8988T (cell line): Measurements from ENCODE around the gene KANK4.
"Not testable (repeated sequence)": the region's sequence is repeated elsewhere in the genome, so short reads cannot be mapped to it uniquely, and the experiment has no call there.

Source experiments
- DNase-seq: peaks from one replicate; pipeline ENCODE4 v3.0.0; 2011

KANK4 gene

DNA sequence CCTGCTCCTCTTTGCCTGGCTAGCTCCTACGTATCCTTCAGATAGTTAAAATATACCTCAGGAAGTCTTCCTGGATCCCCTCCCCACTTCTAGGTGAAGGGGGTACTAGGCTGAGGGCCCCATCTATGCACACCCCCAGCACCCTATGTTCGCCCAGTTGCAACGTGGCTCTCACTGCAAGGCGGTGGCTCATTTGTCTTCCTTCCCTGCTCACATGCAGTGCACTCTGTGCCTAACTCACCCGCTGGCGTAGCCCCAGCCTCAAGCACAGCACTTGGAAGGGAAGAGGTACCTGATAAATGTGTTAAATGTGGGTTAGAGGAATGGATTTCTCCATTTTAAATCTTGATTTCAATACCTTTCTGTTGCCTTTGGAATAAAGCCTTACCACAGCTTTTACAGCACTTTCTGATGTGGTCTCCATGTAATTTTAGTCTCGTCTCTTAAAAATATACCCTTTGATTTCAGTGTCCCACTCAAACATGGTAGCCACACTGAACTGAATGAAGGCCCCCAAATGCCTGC lies 85.2 kb downstream of the KANK4 start:
- DNase-seq, result no peak

DNA sequence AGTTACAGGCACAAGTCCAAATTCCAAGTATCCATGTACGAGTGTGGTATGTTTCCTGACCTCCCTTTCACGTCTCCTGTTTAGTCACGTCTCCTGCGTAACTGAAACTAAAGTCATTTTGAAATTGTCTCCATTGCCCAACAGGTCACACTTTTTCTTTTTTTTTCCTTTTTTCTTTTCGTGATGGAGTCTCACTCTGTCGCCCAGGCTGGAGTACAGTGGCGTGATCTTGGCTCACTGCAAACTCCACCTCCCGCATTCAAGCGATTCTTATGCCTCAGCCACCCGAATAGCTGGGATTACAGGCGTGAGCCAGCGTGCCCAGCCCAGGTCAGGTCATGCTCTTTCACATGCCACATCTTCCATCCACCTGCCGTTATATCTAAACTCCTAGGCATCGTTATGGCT lies 86.4 kb downstream of the KANK4 start:
- DNase-seq, result no peak

DNA sequence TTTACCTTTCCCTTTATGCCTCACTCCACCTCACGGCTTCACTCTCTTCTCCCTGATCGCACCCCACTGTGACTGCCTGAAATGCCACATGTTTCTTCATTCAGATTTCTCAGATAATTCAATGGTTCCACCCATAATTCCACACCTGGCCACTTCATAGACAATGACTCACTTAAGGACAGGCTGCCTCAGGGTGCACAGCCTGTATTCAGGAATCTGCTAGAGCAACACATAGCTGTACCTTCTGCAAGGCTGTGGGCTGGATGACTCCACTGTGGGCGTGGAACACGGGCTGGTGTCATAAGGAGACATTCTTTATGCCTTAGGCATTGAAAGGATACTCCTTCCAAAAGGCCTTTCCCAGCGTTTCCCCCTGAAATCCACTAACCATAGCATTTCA lies 88.5 kb downstream of the KANK4 start:
- no peak for DNase-seq

DNA sequence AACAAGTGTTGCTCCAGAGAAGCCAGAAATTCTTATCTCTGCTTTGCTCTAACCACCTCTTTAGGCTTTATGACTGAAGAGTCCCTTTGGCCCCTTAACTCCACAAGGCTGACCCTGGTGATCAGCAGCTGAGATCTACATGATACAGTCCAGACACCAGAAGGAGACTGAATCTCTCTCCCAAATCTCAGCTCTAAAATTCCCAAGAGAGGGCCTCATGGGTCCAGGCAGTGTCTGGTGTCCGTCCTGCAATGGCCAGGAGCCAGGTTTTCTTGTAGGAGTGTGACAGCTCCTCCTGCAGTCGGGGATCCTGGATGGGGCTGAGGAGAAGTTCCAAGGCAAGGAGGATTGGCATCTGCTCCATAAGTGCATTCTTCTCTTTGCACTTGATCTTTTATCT lies 89.3 kb downstream of the KANK4 start:
- no peak for DNase-seq

DNA sequence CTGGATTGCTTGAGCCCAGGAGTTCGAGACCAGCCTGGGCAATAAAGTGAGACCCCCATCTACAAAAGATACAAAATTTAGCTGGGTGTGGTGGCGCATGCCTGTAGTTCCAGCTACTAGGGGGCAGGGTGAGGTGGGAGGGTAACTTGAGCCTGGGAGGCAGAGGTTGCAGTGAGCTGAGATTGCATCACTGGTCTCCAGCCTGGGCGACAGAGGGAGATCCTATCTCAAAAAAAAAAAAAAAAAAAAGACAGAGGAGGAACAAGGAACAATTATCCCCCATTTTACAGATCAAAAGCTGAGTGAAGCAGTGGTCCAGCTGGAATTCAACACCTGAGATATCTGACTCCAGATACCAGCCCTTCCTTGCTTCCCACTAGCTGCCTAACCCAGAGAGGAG lies 89.8 kb downstream of the KANK4 start:
- DNase-seq, result no peak

DNA sequence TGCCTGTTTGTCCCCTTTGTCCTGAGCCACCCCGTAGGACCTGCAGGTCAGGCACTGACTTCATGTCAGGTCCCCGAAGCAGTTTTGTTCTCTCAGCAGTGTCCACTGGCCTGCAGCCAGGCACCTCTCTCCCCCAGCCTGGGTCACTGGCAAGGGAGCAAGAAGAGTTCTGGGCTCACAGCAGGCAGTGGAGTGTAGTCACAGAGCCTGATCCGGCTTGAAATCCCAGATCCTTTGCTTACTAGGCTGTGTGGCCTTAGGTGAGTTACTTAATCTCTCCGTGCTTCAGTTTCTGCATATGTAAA lies 90.4 kb downstream of the KANK4 start:
- DNase-seq, result no peak

DNA sequence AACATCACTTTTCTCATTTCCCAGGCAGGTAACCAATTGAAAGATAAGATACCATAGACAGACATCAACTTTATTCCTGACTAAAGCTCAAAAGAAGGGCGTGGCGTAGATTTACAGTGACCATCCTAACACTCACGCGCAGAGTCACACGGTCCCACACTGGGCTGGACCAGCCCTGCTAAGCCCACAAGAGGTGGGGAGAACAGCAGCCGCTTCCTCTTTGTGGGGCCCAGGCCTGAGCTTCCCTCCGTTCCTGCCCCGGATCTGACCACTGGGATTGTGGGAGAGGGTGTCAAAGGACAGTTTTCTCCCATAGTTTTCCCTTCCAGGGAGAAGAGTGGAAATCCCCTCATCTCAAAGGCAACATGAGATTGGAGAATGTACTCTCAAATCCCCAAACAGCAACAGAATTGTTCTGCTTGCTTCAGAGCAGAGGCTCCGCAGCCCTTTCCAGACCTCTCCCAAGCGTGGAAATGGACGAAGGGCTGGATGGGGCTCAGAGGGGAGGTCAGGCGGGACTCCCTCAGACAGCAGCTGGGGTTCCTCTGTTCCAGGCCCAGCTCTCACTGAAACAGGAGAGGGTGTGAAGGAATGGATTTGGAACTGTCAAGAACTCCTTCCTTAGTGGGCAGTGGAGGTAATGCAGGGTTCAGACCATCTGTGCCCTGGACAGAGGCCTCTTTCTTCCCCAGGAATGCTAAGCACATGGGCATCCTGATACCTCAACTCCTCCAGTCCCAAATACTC lies 90.9 kb downstream of the KANK4 start:
- no peak for DNase-seq

DNA sequence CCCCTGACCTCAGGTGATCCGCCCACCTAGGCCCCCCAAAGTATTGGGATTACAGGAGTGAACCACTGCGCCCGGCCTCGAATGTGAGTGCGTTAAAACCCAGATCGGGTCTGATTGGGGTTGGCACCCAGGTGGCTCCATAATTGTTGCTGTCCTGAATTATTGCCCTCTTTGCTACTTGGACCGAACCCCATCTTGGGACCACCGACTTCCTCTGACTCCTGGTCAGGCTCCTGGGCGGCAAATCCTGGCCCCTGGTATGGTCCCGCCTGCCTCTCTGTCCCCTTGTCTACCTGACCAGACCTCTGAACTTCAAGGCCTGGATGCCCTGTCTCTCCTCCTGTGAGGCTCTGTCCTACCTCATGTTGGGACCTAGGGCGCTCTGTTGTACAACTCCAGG lies 91.7 kb downstream of the KANK4 start:
- no peak for DNase-seq

DNA sequence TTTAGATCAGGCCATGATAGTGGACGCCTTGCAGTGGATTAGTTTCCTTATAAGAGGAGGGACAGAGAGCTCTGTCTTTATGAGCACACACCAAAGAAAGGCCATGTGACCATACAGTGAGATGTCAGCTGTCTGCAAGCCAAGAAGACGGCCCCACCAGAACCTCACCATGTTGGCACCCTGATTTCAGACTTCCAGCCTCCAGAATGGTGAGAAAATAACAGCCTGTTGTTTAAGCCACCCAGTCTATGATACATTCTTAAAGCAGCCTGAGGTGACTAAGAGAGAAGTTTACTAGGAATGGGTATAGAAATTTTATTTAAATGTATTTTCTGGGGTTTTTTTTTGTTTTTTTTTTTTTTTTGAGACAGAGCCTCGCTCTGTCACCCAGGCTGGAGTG lies 95.1 kb downstream of the KANK4 start:
- DNase-seq, result no peak

DNA sequence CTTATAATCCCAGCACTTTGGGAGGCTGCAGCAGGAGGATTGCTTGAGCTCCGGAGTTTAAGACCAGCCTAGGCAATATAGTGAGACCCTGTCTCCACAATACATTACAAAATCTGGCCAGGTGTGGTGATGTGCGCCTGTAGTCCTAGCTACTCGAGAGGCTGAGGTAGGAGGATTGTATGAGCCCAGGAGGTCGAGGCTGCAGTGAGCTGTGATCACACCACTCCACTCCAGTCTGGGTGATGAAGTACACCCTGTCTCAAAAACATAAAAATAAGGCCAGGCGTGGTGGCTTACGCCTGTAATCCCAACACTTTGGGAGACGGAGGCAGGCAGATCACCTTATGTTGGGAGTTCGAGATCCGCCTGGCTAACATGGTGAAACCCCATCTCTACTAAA lies 96.9 kb downstream of the KANK4 start:
- DNase-seq, result no peak

DNA sequence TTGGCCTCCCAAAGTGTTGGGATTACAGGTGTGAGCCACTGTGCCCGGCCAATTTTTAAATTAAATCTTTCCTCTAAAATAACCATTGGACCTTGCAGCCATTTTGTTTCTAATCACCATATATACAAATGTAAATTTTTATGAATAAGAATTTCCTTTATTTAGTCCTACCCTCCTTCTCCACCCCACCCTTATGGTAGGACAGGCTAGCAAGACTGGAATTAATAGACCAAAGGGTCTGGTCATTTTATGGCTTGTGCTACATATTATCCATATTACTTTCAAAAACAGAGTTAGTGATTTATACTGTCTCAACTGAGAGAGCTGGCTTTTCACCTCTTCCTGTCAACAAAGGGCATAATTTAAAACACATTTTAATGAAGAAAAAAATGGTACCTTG lies 98.1 kb downstream of the KANK4 start:
- DNase-seq, result no peak

DNA sequence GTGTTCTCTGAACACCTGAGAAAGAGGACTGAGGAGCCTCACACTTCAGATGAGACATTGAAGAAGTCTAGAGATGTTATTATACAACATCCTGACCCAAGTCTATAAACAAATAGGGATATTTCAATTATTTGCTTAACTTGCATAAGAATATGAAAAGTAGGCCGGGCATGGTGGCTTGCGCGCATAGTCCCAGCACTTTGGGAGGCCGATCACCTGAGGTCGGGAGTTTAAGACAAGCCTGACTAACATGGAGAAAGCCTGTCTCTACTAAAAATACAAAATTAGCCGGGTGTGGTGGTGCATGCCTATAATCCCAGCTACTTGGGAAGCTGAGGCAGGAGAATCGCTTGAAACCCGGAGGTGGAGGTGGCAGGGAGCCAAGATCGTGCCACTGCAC lies 98.8 kb downstream of the KANK4 start:
- DNase-seq, result not testable (repeated sequence)

DNA sequence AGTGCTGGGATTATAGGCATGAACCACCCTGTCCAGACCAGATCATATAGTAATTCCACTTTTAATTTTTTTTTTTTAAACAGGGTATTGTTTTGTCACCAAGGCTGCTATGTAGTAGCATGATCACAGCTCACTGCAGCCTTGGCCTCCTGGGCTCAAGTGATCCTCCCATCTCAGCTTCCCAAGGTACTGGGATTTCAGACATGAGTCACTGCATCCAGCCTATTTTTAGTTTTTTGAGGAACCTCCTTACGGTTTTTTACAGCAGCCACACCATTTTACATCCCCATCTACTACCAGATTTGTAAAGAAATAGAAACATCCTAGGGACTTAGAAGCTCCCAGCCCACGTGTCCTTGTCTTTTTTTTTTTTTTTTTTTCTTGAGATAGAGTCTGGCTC lies 100.6 kb downstream of the KANK4 start:
- DNase-seq, result no peak

DNA sequence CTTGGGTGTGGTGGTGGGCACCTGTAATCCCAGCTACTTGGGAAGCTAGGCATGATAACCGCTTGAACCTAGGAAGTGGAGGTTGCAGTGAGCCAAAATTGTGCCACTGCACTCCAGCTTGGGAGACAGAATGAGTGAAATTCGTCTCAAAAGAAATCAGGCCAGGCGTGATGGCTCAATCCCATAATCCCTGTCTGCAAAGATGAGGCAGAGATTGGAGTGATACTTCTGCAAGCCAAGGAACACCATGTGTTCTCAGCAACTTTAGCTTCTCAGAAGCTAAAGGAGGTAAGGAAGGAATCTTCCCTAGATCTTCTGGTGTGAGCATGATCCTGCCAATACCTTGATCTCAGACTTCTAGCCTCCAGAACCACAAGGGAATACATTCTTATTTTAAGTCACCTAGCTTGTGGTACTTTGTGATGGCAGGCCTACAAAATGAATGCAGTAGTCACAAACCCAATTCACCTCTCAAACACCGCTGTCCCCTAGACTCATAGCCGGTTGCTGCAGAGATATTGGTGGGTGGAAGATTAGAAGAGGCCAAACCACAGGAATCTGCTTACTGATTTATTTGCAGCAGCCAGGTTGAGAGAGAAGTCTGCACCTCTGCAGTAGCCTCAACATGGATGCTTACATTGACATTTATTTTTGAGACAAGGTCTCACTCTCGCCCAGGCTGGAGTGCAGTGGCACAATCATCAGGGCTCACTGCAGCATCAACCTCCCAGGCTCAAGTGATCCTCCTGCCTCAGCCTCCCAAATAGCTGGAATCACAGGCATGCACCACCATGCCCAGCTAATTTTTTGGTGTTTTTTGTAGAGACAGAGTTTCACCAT lies 105.9 kb downstream of the KANK4 start:
- DNase-seq, result no peak

DNA sequence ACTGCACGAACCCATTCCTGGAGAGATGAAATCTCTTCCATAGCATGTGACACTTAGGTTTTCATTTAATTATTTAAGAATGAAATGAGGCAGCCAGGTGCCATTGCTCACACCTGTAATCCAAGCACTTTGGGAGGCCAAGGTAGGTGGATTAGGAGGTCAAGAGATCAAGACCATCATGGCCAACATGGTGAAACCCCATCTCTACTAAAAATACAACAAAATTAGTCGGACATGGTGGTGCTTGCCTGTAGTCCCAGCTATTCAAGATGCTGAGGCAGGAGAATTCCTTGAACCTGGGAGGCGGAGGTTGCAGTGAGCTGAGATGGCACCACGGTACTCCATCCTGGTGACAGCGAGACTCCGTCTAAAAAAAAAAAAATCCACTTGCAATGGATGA lies 106.8 kb downstream of the KANK4 start:
- DNase-seq, result no peak

DNA sequence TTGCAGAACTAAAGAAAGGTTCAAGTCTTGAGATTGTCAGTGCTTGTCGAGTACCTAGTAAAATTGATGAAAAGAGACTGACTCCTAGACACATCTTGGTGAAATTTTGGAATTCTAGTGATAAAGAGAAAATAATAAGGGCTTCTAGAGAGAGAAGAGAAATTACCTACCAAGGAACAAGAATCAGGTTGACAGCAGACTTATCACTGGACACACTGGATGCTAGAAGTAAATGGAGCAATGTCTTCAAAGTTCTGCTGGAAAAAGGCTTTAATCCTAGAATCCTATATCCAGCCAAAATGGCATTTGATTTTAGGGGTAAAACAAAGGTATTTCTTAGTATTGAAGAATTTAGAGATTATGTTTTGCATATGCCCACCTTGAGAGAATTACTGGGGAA lies 108.3 kb downstream of the KANK4 start:
- DNase-seq, result no peak

DNA sequence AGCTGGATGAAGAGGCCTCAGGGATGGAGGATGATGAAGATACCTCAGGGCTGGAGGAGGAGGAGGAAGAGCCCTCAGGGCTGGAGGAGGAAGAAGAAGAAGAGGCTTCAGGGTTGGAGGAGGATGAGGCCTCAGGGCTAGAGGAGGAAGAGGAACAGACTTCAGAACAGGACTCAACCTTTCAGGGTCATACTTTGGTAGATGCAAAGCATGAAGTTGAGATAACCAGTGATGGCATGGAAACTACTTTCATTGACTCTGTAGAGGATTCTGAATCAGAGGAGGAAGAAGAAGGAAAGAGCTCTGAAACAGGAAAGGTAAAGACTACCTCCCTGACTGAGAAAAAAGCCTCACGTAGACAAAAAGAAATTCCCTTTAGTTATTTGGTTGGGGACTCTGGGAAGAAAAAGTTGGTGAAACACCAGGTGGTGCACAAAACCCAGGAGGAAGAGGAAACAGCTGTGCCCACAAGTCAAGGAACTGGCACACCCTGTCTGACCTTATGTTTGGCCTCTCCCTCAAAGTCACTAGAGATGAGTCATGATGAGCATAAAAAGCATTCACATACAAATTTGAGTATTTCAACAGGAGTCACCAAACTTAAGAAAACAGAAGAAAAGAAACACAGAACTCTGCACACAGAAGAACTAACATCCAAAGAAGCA lies 109.2 kb downstream of the KANK4 start:
- DNase-seq, result no peak

DNA sequence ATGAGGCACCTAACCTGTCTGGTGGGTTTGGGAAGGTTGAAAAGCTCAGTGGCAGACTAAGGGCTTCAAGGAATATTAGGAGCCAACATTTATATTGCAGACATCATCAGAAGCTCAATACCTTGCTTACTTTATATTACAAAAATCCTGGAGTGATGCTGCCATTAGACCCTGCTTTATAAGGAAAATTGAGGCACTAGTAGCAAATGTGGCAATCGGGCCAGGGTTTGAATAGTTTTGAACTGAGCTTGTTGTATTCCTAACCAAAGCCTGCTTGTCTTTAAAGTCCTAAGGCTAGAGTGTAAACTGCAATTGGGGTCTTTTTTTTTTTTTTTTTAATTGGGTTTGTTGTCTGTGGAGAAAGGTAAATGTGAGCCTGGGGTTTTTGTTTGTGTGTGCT lies 110.3 kb downstream of the KANK4 start:
- no peak for DNase-seq

DNA sequence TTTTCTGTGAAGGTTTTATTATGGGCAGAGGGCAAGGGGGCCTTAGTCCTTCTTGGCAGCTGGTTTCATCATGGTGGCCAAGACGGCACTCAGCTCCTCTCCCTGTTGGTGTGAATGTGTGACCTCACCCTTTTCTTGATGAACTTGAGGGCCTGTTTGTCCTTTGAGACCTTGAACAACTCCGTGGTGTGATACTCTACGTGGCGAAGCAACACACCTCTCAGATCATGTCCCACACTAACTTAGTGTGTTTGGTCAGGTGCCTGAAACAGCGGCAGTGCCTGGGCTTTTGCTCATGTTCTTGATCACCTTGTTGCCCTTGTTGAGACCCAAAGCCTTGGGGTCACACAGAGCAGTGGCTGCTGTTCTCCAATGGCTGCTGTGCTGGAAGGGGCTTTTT lies 111.1 kb downstream of the KANK4 start:
- DNase-seq, result no peak

DNA sequence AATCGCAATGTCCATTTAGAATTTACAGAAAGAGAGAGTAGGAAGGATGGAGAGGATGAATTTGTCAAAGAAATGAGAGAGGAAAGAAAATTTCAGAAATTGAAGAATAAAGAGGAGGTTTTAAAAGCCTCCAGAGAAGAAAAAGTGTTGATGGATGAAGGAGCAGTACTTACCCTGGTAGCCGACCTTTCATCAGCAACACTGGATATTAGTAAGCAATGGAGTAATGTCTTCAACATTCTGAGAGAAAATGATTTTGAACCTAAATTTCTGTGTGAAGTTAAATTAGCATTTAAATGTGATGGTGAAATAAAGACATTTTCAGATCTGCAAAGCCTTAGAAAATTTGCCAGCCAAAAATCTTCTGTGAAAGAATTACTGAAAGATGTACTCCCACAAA lies 112.0 kb downstream of the KANK4 start:
- no peak for DNase-seq

DNA sequence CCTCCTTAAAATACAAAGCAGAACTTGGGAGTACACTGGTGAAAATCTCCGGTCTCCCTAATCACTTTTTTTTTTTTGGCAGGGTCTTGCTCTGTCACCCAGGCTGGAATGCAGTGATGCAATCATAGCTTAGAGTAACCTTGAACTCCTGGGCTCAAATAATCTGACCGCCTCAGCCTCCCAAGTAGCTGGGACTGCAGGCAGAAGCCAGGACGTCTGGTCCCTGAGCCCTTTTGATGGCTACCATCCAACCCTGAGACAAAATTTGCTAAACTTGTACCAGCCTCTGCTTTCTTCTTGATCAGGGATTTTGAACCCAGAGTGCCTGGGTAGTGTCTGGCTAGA lies 120.5 kb downstream of the KANK4 start:
- no peak for DNase-seq

DNA sequence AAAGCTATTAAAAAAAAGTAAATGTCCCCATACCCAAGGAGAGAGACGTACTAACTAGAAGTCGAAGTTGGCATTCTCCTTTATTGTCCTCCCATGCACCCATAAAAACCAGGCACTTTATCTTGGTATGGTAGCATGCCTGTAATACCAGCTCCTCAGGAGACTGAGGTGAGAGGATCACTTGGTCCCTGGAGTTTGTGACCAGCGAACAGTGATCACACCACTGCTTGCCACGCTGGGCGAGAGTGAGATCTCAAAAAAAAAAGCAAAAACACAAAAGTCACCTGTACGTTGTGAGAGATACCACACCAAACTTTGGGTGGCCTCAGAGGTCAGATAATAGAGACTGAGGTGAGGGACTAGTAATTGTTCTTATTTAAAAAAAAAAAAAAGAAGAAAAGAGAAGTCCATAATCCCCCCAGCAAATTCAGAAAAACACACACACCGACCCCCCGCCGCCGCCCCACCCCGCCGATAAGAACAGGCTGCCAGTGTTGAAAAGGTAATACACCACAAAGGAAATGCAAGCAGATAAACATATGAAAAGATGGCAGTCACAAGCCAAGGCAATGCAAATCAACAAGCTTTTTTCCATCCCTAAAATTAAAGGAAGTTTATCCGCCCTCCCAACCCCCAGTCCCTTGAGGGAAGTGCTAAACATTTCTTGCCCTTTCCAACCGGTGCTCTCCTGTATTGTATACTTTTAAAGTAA lies 121.0 kb downstream of the KANK4 start:
- no peak for DNase-seq

DNA sequence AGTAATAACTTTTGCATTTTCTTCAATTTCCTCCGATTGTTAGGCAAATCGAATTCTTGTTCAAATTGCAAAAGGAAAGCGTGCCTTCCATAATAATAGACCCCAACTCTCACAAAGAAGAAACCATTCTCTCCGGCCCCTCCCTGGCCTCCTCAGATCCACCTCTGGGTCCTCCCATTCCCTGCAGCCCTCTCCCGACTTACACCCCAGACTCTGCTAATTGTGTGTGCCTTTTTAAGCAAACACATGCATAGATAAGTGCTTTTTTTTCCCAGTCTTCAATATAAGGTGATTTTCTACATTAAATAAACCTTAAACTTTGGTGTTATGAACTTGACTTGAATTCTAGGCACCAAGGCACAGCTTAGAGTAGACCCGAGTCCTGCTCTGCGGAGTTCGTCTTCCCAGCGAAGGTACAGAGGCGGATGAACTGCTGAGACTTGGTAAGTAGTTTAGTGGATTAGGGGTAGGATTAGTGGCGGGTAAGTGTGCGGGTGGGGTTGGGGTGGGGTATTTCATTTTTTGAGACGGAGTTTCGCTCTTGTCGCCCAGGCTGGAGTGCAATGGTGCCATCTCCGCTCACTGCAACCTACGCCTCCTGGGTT lies 123.0 kb downstream of the KANK4 start:
- no peak for DNase-seq
